ENCODE data around the gene HPCAL4.

Gene HPCAL4

GRCh38 chr1:39691383-39692151 lies at the start of gene HPCAL4:
TSS of gene HPCAL4 (minus strand) at chr1:39691433. CDS start at chr1:39684603, 6,830 bp downstream.
- peak within 1 kb of the TSS; percentile 49 for H3K4me3 ChIP-seq (ENCODE audit: low read depth, low read length)
- H3K27ac ChIP-seq (ENCODE audit: low read depth, low read length) = no peak within 1 kb of the TSS
- H3K9me3 ChIP-seq (ENCODE audit: control insufficient read depth, insufficient read depth, low read length) = no peaks in the 10 kb centered on the region
- H3K9ac ChIP-seq (ENCODE audit: low read depth, low read length) = no peak within 1 kb of the TSS
- peaks cover 3% of the 10 kb centered on the region; the same call in 1 of the 2 replicates for H3K4me1 ChIP-seq (ENCODE audit: control insufficient read depth, insufficient read depth, low read length)
- no peaks in the 10 kb centered on the region for H3K36me3 ChIP-seq (ENCODE audit: control insufficient read depth, insufficient read depth, low read length)
- peaks cover 100% of the 10 kb centered on the region for H3K27me3 ChIP-seq (ENCODE audit: control insufficient read depth, insufficient read depth, low read length)

GRCh38 chr1:39738622-39739366 lies 47.6 kb upstream of the HPCAL4 start, which contains the start of gene PPIE:
TSS of gene PPIE (plus strand) at chr1:39738882. CDS start at chr1:39738901, 19 bp downstream.
- no peaks in the 10 kb centered on the region for H3K9me3 ChIP-seq (ENCODE audit: control insufficient read depth, insufficient read depth, low read length)
- peak within 1 kb of the TSS; percentile 46 for H3K27ac ChIP-seq (ENCODE audit: low read depth, low read length)
- peaks cover 44% of the 10 kb centered on the region for H3K27me3 ChIP-seq (ENCODE audit: control insufficient read depth, insufficient read depth, low read length)
- H3K9ac ChIP-seq (ENCODE audit: low read depth, low read length) = peak within 1 kb of the TSS; percentile 90
- H3K36me3 ChIP-seq (ENCODE audit: control insufficient read depth, insufficient read depth, low read length) = peaks cover 38% of the 10 kb centered on the region
- H3K4me1 ChIP-seq (ENCODE audit: control insufficient read depth, insufficient read depth, low read length) = no peaks in the 10 kb centered on the region
- peak within 1 kb of the TSS; percentile 100 for H3K4me3 ChIP-seq (ENCODE audit: low read depth, low read length)

- Histone ChIP-seq H3K4me3 (ENCODE audit: low read depth, low read length) (no peak overlapping the region), H3K36me3 (ENCODE audit: control insufficient read depth, insufficient read depth, low read length) (peaks cover 27% of the 10 kb centered on the region), H3K9ac (ENCODE audit: low read depth, low read length) (no peak overlapping the region), H3K27me3 (ENCODE audit: control insufficient read depth, insufficient read depth, low read length) (peaks cover 56% of the 10 kb centered on the region), H3K27ac (ENCODE audit: low read depth, low read length) (no peak overlapping the region), H3K9me3 (ENCODE audit: control insufficient read depth, insufficient read depth, low read length) (no peaks in the 10 kb centered on the region), H3K4me1 (ENCODE audit: control insufficient read depth, insufficient read depth, low read length) (no peaks in the 10 kb centered on the region)
These were observed 46.4 kb upstream of the HPCAL4 start for GRCh38 chr1:39737546-39738169.

- H3K4me3 ChIP-seq (ENCODE audit: low read depth, low read length) = no peak overlapping the region
- H3K9ac ChIP-seq (ENCODE audit: low read depth, low read length) = no peak overlapping the region
- peaks cover 7% of the 10 kb centered on the region; the same call in 1 of the 2 replicates for H3K36me3 ChIP-seq (ENCODE audit: control insufficient read depth, insufficient read depth, low read length)
- peaks cover 74% of the 10 kb centered on the region for H3K27me3 ChIP-seq (ENCODE audit: control insufficient read depth, insufficient read depth, low read length)
- no peak overlapping the region for H3K27ac ChIP-seq (ENCODE audit: low read depth, low read length)
- H3K9me3 ChIP-seq (ENCODE audit: control insufficient read depth, insufficient read depth, low read length) = no peaks in the 10 kb centered on the region
- no peaks in the 10 kb centered on the region for H3K4me1 ChIP-seq (ENCODE audit: control insufficient read depth, insufficient read depth, low read length)
These were observed 44.5 kb upstream of the HPCAL4 start for GRCh38 chr1:39735731-39736130.

- Histone ChIP-seq H3K4me1 (ENCODE audit: control insufficient read depth, insufficient read depth, low read length) (no peaks in the 10 kb centered on the region), H3K27me3 (ENCODE audit: control insufficient read depth, insufficient read depth, low read length) (peaks cover 96% of the 10 kb centered on the region), H3K9me3 (ENCODE audit: control insufficient read depth, insufficient read depth, low read length) (no peaks in the 10 kb centered on the region), H3K27ac (ENCODE audit: low read depth, low read length) (no peak overlapping the region), H3K4me3 (ENCODE audit: low read depth, low read length) (no peak overlapping the region), H3K9ac (ENCODE audit: low read depth, low read length) (no peak overlapping the region), H3K36me3 (ENCODE audit: control insufficient read depth, insufficient read depth, low read length) (no peaks in the 10 kb centered on the region)
These were observed 41.9 kb upstream of the HPCAL4 start for GRCh38 chr1:39733161-39733560.

GRCh38 chr1:39732730-39733129 lies 41.5 kb upstream of the HPCAL4 start:
- H3K9ac ChIP-seq (ENCODE audit: low read depth, low read length) = no peak overlapping the region
- H3K9me3 ChIP-seq (ENCODE audit: control insufficient read depth, insufficient read depth, low read length) = no peaks in the 10 kb centered on the region
- no peak overlapping the region for H3K27ac ChIP-seq (ENCODE audit: low read depth, low read length)
- no peak overlapping the region for H3K4me3 ChIP-seq (ENCODE audit: low read depth, low read length)
- no peaks in the 10 kb centered on the region for H3K4me1 ChIP-seq (ENCODE audit: control insufficient read depth, insufficient read depth, low read length)
- H3K27me3 ChIP-seq (ENCODE audit: control insufficient read depth, insufficient read depth, low read length) = peaks cover 96% of the 10 kb centered on the region
- no peaks in the 10 kb centered on the region for H3K36me3 ChIP-seq (ENCODE audit: control insufficient read depth, insufficient read depth, low read length)

GRCh38 chr1:39729842-39730241 lies 38.6 kb upstream of the HPCAL4 start:
- Histone ChIP-seq H3K36me3 (ENCODE audit: control insufficient read depth, insufficient read depth, low read length) (no peaks in the 10 kb centered on the region), H3K9me3 (ENCODE audit: control insufficient read depth, insufficient read depth, low read length) (no peaks in the 10 kb centered on the region), H3K4me1 (ENCODE audit: control insufficient read depth, insufficient read depth, low read length) (no peaks in the 10 kb centered on the region), H3K27ac (ENCODE audit: low read depth, low read length) (no peak overlapping the region), H3K4me3 (ENCODE audit: low read depth, low read length) (no peak overlapping the region), H3K9ac (ENCODE audit: low read depth, low read length) (no peak overlapping the region), H3K27me3 (ENCODE audit: control insufficient read depth, insufficient read depth, low read length) (peaks cover 98% of the 10 kb centered on the region)

GRCh38 chr1:39729030-39729429 lies 37.8 kb upstream of the HPCAL4 start:
- H3K4me3 ChIP-seq (ENCODE audit: low read depth, low read length) = no peak overlapping the region
- no peaks in the 10 kb centered on the region for H3K36me3 ChIP-seq (ENCODE audit: control insufficient read depth, insufficient read depth, low read length)
- peaks cover 98% of the 10 kb centered on the region for H3K27me3 ChIP-seq (ENCODE audit: control insufficient read depth, insufficient read depth, low read length)

GRCh38 chr1:39727932-39728317 lies 36.7 kb upstream of the HPCAL4 start:
- H3K27me3 ChIP-seq (ENCODE audit: control insufficient read depth, insufficient read depth, low read length) = peaks cover 97% of the 10 kb centered on the region

More at GRCh38 chr1:39729030-39729429, 37.8 kb upstream of the HPCAL4 start:
- no peaks in the 10 kb centered on the region for H3K9me3 ChIP-seq (ENCODE audit: control insufficient read depth, insufficient read depth, low read length)
- no peak overlapping the region for H3K9ac ChIP-seq (ENCODE audit: low read depth, low read length)
- no peak overlapping the region for H3K27ac ChIP-seq (ENCODE audit: low read depth, low read length)
- no peaks in the 10 kb centered on the region for H3K4me1 ChIP-seq (ENCODE audit: control insufficient read depth, insufficient read depth, low read length)

GRCh38 chr1:39727221-39727931 lies 36.1 kb upstream of the HPCAL4 start:
- no peaks in the 10 kb centered on the region for H3K9me3 ChIP-seq (ENCODE audit: control insufficient read depth, insufficient read depth, low read length)
- no peak overlapping the region for H3K4me3 ChIP-seq (ENCODE audit: low read depth, low read length)
- peaks cover 96% of the 10 kb centered on the region for H3K27me3 ChIP-seq (ENCODE audit: control insufficient read depth, insufficient read depth, low read length)
- no peaks in the 10 kb centered on the region for H3K4me1 ChIP-seq (ENCODE audit: control insufficient read depth, insufficient read depth, low read length)
- H3K36me3 ChIP-seq (ENCODE audit: control insufficient read depth, insufficient read depth, low read length) = no peaks in the 10 kb centered on the region
- no peak overlapping the region for H3K27ac ChIP-seq (ENCODE audit: low read depth, low read length)
- H3K9ac ChIP-seq (ENCODE audit: low read depth, low read length) = no peak overlapping the region

More at GRCh38 chr1:39727932-39728317, 36.7 kb upstream of the HPCAL4 start:
- H3K27ac ChIP-seq (ENCODE audit: low read depth, low read length) = no peak overlapping the region
- H3K9me3 ChIP-seq (ENCODE audit: control insufficient read depth, insufficient read depth, low read length) = no peaks in the 10 kb centered on the region
- H3K4me1 ChIP-seq (ENCODE audit: control insufficient read depth, insufficient read depth, low read length) = no peaks in the 10 kb centered on the region
- H3K4me3 ChIP-seq (ENCODE audit: low read depth, low read length) = no peak overlapping the region
- no peak overlapping the region for H3K9ac ChIP-seq (ENCODE audit: low read depth, low read length)
- H3K36me3 ChIP-seq (ENCODE audit: control insufficient read depth, insufficient read depth, low read length) = no peaks in the 10 kb centered on the region
